Lower leg skin (tissue), 4 donors: Measurements from ENCODE around the gene FERMT3. TPM values are rescaled to one million over a fixed set of nuclear protein-coding genes. Genes with fewer than 3 reads are reported as not detected.

Experiments
- DNase-seq, 2 donors: peaks; one replicate each; pipeline ENCODE4 v3.0.0-alpha.2; 2019; ENCODE audit warnings: low spot score in 2 of 2
- H3K4me3 ChIP-seq: fragments of 200-600 bp; sonication (generic); 2 replicates; pipeline ENCODE4 v1.5.1; 2017; ENCODE audit warnings: mild to moderate bottlenecking, low read depth; ENCODE audit not compliant: poor library complexity, severe bottlenecking
- POLR2A ChIP-seq, 2 donors: fragments of 450-650 bp; IDR thresholded peaks; one replicate each; pipeline ENCODE4 v1.6.1; 2016 to 2017; ENCODE audit warnings: antibody characterized with exemption in 2 of 2, mild to moderate bottlenecking in 1 of 2, moderate library complexity in 1 of 2
- WGBS, 2 donors: methylation state at CpG; one replicate each; pipeline ENCODE4 v1.1.5; 2018; 5-methylcytosine and 5-hydroxymethylcytosine counted together
- intact Hi-C: fragments of 100-400 bp; cut with DNase I; formaldehyde crosslinking; loops from one replicate; pipeline ENCODE4 v1.15.0; 2023; ENCODE audit warnings: low total_unique reads
- total RNA-seq, 4 donors: library from RNA; depleted of rRNA; stranded (reverse); fragments of >200 nt; gene quantifications; one replicate each; pipeline ENCODE4 v1.1.0, GENCODE V29; 2016
- TF ChIP-seq, protein P1 (sequence below), 3 donors: fragments of 450-650 bp; IDR thresholded peaks; one replicate each; pipeline ENCODE4 v1.5.1; 2016; ENCODE audit warnings: antibody characterized with exemption in 3 of 3, mild to moderate bottlenecking in 3 of 3, moderate library complexity in 2 of 3

The FERMT3 gene
- total RNA-seq, 4 donors from 2014 or later: 5.1 to 10.5 (median 8.9) TPM

DNA sequence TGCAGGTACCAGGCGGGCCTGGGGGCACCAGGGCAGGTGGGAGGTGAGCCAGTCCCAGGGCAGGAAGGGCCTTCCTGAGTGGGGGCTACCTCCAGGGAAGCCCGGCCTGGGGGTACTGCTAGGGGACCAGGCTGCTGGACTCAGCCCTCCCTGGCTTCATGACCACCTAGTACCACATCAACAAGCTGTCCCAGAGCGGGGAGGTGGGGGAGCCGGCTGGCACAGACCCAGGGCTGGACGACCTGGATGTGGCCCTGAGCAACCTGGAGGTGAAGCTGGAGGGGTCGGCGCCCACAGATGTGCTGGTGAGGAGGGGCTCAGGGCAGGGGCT lies 12.8 kb downstream of the FERMT3 start:
- no peak for DNase-seq
- TF ChIP-seq, protein P1, sequence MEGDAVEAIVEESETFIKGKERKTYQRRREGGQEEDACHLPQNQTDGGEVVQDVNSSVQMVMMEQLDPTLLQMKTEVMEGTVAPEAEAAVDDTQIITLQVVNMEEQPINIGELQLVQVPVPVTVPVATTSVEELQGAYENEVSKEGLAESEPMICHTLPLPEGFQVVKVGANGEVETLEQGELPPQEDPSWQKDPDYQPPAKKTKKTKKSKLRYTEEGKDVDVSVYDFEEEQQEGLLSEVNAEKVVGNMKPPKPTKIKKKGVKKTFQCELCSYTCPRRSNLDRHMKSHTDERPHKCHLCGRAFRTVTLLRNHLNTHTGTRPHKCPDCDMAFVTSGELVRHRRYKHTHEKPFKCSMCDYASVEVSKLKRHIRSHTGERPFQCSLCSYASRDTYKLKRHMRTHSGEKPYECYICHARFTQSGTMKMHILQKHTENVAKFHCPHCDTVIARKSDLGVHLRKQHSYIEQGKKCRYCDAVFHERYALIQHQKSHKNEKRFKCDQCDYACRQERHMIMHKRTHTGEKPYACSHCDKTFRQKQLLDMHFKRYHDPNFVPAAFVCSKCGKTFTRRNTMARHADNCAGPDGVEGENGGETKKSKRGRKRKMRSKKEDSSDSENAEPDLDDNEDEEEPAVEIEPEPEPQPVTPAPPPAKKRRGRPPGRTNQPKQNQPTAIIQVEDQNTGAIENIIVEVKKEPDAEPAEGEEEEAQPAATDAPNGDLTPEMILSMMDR (IDR thresholded peaks at IDR 0.05): no peak
- TF ChIP-seq POLR2A (IDR thresholded peaks at IDR 0.05): no peak
- no peak overlapping the region for H3K4me3 ChIP-seq
- intact Hi-C loops: no loop called here
- 84 to 89% methylated on average over 6 to 7 of the region's 7 CpGs for WGBS, 2 donors

DNA sequence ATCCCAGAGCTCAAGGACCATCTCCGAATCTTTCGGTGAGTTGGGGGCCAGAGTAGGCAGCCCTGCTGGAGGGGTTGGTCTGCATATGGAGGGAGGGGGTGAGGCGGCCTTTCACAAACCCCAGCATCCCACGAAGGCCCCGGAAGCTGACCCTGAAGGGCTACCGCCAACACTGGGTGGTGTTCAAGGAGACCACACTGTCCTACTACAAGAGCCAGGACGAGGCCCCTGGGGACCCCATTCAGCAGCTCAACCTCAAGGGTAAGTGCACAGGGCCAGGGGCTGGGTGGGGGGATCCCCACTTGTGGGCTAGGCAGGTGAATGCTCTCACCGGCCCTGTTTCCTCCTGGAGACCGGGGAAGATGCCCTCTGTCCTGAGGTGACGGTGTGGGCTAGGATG lies 13.2 kb downstream of the FERMT3 start:
- no peak for TF ChIP-seq POLR2A (IDR thresholded peaks at IDR 0.05)
- TF ChIP-seq, protein P1 (IDR thresholded peaks at IDR 0.05): no peak
- H3K4me3 ChIP-seq: no peak overlapping the region
- intact Hi-C loops: no loop called here
- no peak for DNase-seq
- 87% methylated on average over 8 to 10 of the region's 10 CpGs for WGBS, 2 donors

DNA sequence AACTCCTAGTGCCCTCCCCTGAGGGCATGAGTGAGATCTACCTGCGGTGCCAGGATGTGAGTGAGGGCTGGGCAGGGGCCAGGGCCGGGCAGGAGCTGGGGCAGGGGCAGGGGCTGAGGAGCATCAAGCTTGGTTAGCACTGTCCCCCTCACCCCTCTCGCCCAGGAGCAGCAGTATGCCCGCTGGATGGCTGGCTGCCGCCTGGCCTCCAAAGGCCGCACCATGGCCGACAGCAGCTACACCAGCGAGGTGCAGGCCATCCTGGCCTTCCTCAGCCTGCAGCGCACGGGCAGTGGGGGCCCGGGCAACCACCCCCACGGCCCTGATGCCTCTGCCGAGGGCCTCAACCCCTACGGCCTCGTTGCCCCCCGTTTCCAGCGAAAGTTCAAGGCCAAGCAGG lies 13.8 kb downstream of the FERMT3 start:
- intact Hi-C loops: no loop called here
- no peak for TF ChIP-seq POLR2A (IDR thresholded peaks at IDR 0.05)
- TF ChIP-seq, protein P1 (IDR thresholded peaks at IDR 0.05): no peak
- H3K4me3 ChIP-seq: no peak overlapping the region
- DNase-seq: no peak
- 83 to 88% methylated on average over 15 to 17 of the region's 17 CpGs for WGBS, 2 donors

DNA sequence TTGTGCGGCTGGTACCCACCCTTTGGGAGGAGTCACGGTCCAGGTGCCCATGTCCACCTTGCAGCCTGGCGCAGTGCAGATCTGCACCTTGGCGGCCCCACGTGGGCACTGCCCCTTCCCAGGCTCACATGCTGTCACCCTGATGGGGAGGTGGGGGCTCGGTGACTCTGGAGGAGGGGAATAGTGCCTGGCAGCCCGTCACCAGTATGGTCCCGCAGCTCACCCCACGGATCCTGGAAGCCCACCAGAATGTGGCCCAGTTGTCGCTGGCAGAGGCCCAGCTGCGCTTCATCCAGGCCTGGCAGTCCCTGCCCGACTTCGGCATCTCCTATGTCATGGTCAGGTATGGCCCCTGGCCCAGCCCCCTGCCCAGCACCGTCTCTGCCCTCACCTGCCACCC lies 14.3 kb downstream of the FERMT3 start:
- intact Hi-C loops: no loop called here
- no peak for DNase-seq

DNA sequence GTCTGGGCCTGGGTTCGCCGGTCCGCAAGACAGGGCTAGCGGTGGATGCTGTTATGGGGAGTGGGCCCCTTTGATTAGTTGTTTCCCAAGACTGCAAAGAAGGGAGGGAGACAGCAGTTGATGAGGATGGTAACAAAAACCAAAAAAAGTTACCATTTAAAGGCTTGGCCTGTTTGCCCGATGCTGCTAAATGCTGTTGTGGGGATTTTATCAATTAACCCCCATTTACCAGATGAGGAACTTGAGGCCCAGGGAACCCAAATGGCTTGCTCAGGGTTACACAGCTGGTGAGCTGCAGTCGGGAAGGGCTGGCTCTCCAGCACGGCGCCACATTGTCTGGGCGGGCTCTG lies 16.1 kb downstream of the FERMT3 start:
- H3K4me3 ChIP-seq: no peak overlapping the region
- no peak for DNase-seq
- no peak for TF ChIP-seq POLR2A (IDR thresholded peaks at IDR 0.05)
- TF ChIP-seq, protein P1 (IDR thresholded peaks at IDR 0.05): no peak
- intact Hi-C loops: no loop called here
- WGBS, 2 donors: 41 to 48% methylated on average over 9 of the region's 9 CpGs

More for the DNA sequence above, 14.3 kb downstream of the FERMT3 start:
- WGBS, 2 donors: 88 to 96% methylated on average over 9 to 10 of the region's 14 CpGs
- no peak overlapping the region for H3K4me3 ChIP-seq
- TF ChIP-seq, protein P1 (IDR thresholded peaks at IDR 0.05): no peak
- TF ChIP-seq POLR2A (IDR thresholded peaks at IDR 0.05): no peak

DNA sequence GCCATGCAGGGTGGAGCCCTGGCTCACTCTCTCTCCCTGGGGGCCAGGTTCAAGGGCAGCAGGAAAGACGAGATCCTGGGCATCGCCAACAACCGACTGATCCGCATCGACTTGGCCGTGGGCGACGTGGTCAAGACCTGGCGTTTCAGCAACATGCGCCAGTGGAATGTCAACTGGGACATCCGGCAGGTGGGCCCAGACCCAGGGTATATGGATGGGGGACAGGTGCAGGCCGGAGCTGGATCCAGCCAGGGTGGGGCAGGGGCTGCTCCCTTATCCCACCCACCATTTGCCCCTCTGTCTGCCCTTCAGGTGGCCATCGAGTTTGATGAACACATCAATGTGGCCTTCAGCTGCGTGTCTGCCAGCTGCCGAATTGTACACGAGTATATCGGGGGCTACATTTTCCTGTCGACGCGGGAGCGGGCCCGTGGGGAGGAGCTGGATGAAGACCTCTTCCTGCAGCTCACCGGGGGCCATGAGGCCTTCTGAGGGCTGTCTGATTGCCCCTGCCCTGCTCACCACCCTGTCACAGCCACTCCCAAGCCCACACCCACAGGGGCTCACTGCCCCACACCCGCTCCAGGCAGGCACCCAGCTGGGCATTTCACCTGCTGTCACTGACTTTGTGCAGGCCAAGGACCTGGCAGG lies 16.6 kb downstream of the FERMT3 start:
- DNase-seq: peak in 1 of 2 donors; percentile 85
- WGBS, 2 donors: 55 to 68% methylated on average over 22 to 24 of the region's 24 CpGs
- no peak for TF ChIP-seq POLR2A (IDR thresholded peaks at IDR 0.05)
- TF ChIP-seq, protein P1 (IDR thresholded peaks at IDR 0.05): no peak
- intact Hi-C loops: no loop called here
- H3K4me3 ChIP-seq: no peak overlapping the region
